CD4-positive, alpha-beta T cell (primary cell): Measurements from ENCODE around the gene SLC8A2. TPM values are rescaled to one million over a fixed set of nuclear protein-coding genes. Genes with fewer than 3 reads are reported as not detected.

Experiments used
- ATAC-seq: fragments of 200-7000 bp; cut with Tn5 transposase; one replicate; pipeline ENCODE4 v1.10.0; 2022; ENCODE audit warnings: mild to moderate bottlenecking; ENCODE audit not compliant: poor library complexity
- CTCF ChIA-PET: fragments of 350-600 bp; sonication (Branson Sonifier 250); formaldehyde crosslinking; loops from one replicate; lab custom pipeline; 2021; ENCODE audit warnings: antibody characterized with exemption, inconsistent platforms; lab: Charles Lee
- POLR2A ChIA-PET: fragments of 350-600 bp; sonication (Branson Sonifier 250); formaldehyde crosslinking; loops from one replicate; lab custom pipeline; 2021; ENCODE audit warnings: antibody characterized with exemption, inconsistent platforms; lab: Charles Lee
- DNase-seq, 14 experiments: peaks; one replicate each; pipeline ENCODE4 v3.0.0-alpha.2; 2013 to 2020; ENCODE audit warnings: mixed read lengths in 2 of 14
- H3K27ac ChIP-seq, 2 donors: one replicate each; pipeline versions ENCODE4 v1.5.1 to v1.7.0; 2013; ENCODE audit warnings: low read length in 2 of 2, low read depth in 1 of 2, mild to moderate bottlenecking in 1 of 2
- H3K27me3 ChIP-seq, 2 experiments: 1 replicate in 1 of 2; 2 replicates in 1 of 2; pipeline versions ENCODE4 v1.6.1 to v1.7.0; 2013; ENCODE audit warnings: low read length in 2 of 2, control low read depth in 1 of 2, mild to moderate bottlenecking in 1 of 2, moderate library complexity in 1 of 2; ENCODE audit not compliant: insufficient read depth in 2 of 2, control insufficient read depth in 1 of 2
- H3K36me3 ChIP-seq: one replicate; pipeline ENCODE4 v1.6.1; 2013; ENCODE audit warnings: low read length, control low read depth; ENCODE audit not compliant: insufficient read depth
- H3K4me1 ChIP-seq: one replicate; pipeline ENCODE4 v1.6.1; 2013; ENCODE audit warnings: low read length, control low read depth; ENCODE audit not compliant: insufficient read depth
- H3K4me3 ChIP-seq: one replicate; pipeline ENCODE4 v1.5.1; 2013; ENCODE audit warnings: mild to moderate bottlenecking, low read length, moderate library complexity
- H3K9me3 ChIP-seq, 2 experiments: 1 replicate in 1 of 2; 2 replicates in 1 of 2; pipeline versions ENCODE4 v1.6.1 to v1.7.0; 2013; ENCODE audit warnings: low read length in 2 of 2, mild to moderate bottlenecking in 2 of 2, control low read depth in 1 of 2, moderate library complexity in 1 of 2; ENCODE audit not compliant: control insufficient read depth in 1 of 2, insufficient read depth in 1 of 2
- H3K27ac Mint-ChIP-seq: one replicate; pipeline ENCODE4 v1.8.0; 2020; ENCODE audit warnings: mixed read lengths
- H3K27me3 Mint-ChIP-seq: one replicate; pipeline ENCODE4 v1.8.0; 2021; ENCODE audit warnings: mixed read lengths
- H3K36me3 Mint-ChIP-seq: one replicate; pipeline ENCODE4 v1.8.0; 2021; ENCODE audit warnings: low read depth, mixed read lengths
- H3K4me1 Mint-ChIP-seq: one replicate; pipeline ENCODE4 v1.8.0; 2021; ENCODE audit warnings: low read depth, mixed read lengths
- H3K4me3 Mint-ChIP-seq: one replicate; pipeline ENCODE4 v1.8.0; 2020; ENCODE audit warnings: mild to moderate bottlenecking, mixed read lengths
- H3K9me3 Mint-ChIP-seq: one replicate; pipeline ENCODE4 v1.8.0; 2020; ENCODE audit warnings: mixed read lengths
- intact Hi-C, 2 experiments: fragments of 100-400 bp; cut with DNase I in 1 of 2; cut with micrococcal nuclease in 1 of 2; formaldehyde crosslinking; loops; one replicate each; pipeline versions ENCODE4 v1.15.1 to v1.9.0; 2023 to 2025; cut with DNase I, micrococcal nuclease
- total RNA-seq, 174 experiments: library from RNA in 2 of 174; stranded (reverse) in 2 of 174; gene quantifications; one replicate each; pipeline ENCODE4 v1.2.3 and lab custom pipeline; 2021 to 2026
- TF ChIP-seq, protein P1 (sequence below): fragments of 200-600 bp; IDR thresholded peaks from one replicate; pipeline ENCODE4 v1.8.0; 2022; ENCODE audit warnings: antibody characterized with exemption, mild to moderate bottlenecking

SLC8A2 gene
- total RNA-seq, 2 experiments from 2014 or later: not detected

GRCh38 chr19:47417107-47417745 lies 54.5 kb downstream of the SLC8A2 start:
- H3K27ac Mint-ChIP-seq: no peak overlapping the region
- ChIA-PET CTCF (no interaction called here), POLR2A (no interaction called here)
- TF ChIP-seq, protein P1, sequence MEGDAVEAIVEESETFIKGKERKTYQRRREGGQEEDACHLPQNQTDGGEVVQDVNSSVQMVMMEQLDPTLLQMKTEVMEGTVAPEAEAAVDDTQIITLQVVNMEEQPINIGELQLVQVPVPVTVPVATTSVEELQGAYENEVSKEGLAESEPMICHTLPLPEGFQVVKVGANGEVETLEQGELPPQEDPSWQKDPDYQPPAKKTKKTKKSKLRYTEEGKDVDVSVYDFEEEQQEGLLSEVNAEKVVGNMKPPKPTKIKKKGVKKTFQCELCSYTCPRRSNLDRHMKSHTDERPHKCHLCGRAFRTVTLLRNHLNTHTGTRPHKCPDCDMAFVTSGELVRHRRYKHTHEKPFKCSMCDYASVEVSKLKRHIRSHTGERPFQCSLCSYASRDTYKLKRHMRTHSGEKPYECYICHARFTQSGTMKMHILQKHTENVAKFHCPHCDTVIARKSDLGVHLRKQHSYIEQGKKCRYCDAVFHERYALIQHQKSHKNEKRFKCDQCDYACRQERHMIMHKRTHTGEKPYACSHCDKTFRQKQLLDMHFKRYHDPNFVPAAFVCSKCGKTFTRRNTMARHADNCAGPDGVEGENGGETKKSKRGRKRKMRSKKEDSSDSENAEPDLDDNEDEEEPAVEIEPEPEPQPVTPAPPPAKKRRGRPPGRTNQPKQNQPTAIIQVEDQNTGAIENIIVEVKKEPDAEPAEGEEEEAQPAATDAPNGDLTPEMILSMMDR: no peak
- H3K4me3 Mint-ChIP-seq: peak overlapping the region; percentile 68
- peaks cover 78% of the 10 kb centered on the region for H3K27me3 Mint-ChIP-seq
- ATAC-seq (no peak), DNase-seq (no peak)
- H3K9me3 ChIP-seq: peaks cover 0 to 35% of the 10 kb centered on the region in 2 experiments
- H3K4me1 ChIP-seq: peaks cover 40% of the 10 kb centered on the region
- intact Hi-C loops: no loop called here
- peaks cover 42% of the 10 kb centered on the region for H3K4me1 Mint-ChIP-seq
- H3K4me3 ChIP-seq: no peak overlapping the region
- H3K27me3 ChIP-seq: peaks cover 55 to 63% of the 10 kb centered on the region in 2 experiments
- H3K27ac ChIP-seq: no peak overlapping the region
- H3K36me3 ChIP-seq: no peaks in the 10 kb centered on the region
- no peaks in the 10 kb centered on the region for H3K36me3 Mint-ChIP-seq
- no peaks in the 10 kb centered on the region for H3K9me3 Mint-ChIP-seq

- Histone ChIP-seq H3K4me3 (no peak overlapping the region), H3K36me3 (no peaks in the 10 kb centered on the region), H3K9me3 (peaks cover 0 to 30% of the 10 kb centered on the region in 2 experiments), H3K4me1 (peaks cover 40% of the 10 kb centered on the region), H3K27ac (no peak overlapping the region), H3K27me3 (peaks cover 49 to 57% of the 10 kb centered on the region in 2 experiments)
- intact Hi-C loops: no loop called here
- Mint-ChIP-seq H3K4me1 (peaks cover 38% of the 10 kb centered on the region), H3K36me3 (no peaks in the 10 kb centered on the region), H3K9me3 (no peaks in the 10 kb centered on the region), H3K4me3 (no peak overlapping the region), H3K27me3 (peaks cover 72% of the 10 kb centered on the region), H3K27ac (no peak overlapping the region)
- ATAC-seq: no peak
- TF ChIP-seq, protein P1: no peak
- CTCF ChIA-PET: no interaction called here
- POLR2A ChIA-PET: no interaction called here
- no peak for DNase-seq
Observed at GRCh38 chr19:47416643-47416985, 55.1 kb downstream of the SLC8A2 start.

- no peaks in the 10 kb centered on the region for H3K36me3 Mint-ChIP-seq
- peaks cover 33% of the 10 kb centered on the region for H3K4me1 Mint-ChIP-seq
- DNase-seq (no peak), ATAC-seq (no peak)
- Histone ChIP-seq H3K27me3 (peaks cover 44 to 52% of the 10 kb centered on the region in 2 experiments), H3K4me1 (peaks cover 36% of the 10 kb centered on the region), H3K27ac (no peak overlapping the region), H3K4me3 (no peak overlapping the region), H3K36me3 (no peaks in the 10 kb centered on the region), H3K9me3 (peaks cover 0 to 27% of the 10 kb centered on the region in 2 experiments)
- peaks cover 67% of the 10 kb centered on the region for H3K27me3 Mint-ChIP-seq
- intact Hi-C loops: no loop called here
- H3K4me3 Mint-ChIP-seq: no peak overlapping the region
- ChIA-PET CTCF (no interaction called here), POLR2A (no interaction called here)
- no peaks in the 10 kb centered on the region for H3K9me3 Mint-ChIP-seq
- TF ChIP-seq, protein P1: no peak
- no peak overlapping the region for H3K27ac Mint-ChIP-seq
Observed at GRCh38 chr19:47415953-47416642, 55.6 kb downstream of the SLC8A2 start.
